Measurements from ENCODE around the gene ZBTB20. TPM values are rescaled to one million over a fixed set of nuclear protein-coding genes. Genes with fewer than 3 reads are reported as not detected.

The ZBTB20 gene
- total RNA-seq, 1 donor from 2014 or later: 3.9 TPM

GRCh38 chr3:114466251-114466650 is 680.8 kb downstream of the ZBTB20 start:
- no peaks in the 10 kb centered on the region for H3K36me3 ChIP-seq (ENCODE audit: control insufficient read depth, insufficient read depth, low read length)
- H3K4me3 ChIP-seq (ENCODE audit: low read depth, low read length): no peak overlapping the region
- TF ChIP-seq CTCF (IDR thresholded peaks at IDR 0.05; ENCODE audit: insufficient read depth, low read length, severe bottlenecking): no peak
- no peaks in the 10 kb centered on the region for H3K27me3 ChIP-seq (ENCODE audit: control insufficient read depth, insufficient read depth, low read length)
- FAIRE-seq: no peak
- no peak for DNase-seq (ENCODE audit: low read depth)

GRCh38 chr3:114464548-114464947 is 682.5 kb downstream of the ZBTB20 start:
- no peak for FAIRE-seq
- no peak overlapping the region for H3K4me3 ChIP-seq (ENCODE audit: low read depth, low read length)
- no peaks in the 10 kb centered on the region for H3K36me3 ChIP-seq (ENCODE audit: control insufficient read depth, insufficient read depth, low read length)
- no peak for TF ChIP-seq CTCF (IDR thresholded peaks at IDR 0.05; ENCODE audit: insufficient read depth, low read length, severe bottlenecking)
- DNase-seq (ENCODE audit: low read depth): no peak
- no peaks in the 10 kb centered on the region for H3K27me3 ChIP-seq (ENCODE audit: control insufficient read depth, insufficient read depth, low read length)

GRCh38 chr3:114462750-114463149 is 684.3 kb downstream of the ZBTB20 start:
- TF ChIP-seq CTCF (IDR thresholded peaks at IDR 0.05; ENCODE audit: insufficient read depth, low read length, severe bottlenecking): no peak

GRCh38 chr3:114460459-114460858 is 686.6 kb downstream of the ZBTB20 start:
- FAIRE-seq: no peak
- H3K4me3 ChIP-seq (ENCODE audit: low read depth, low read length): no peak overlapping the region

More at GRCh38 chr3:114462750-114463149, 684.3 kb downstream of the ZBTB20 start:
- no peaks in the 10 kb centered on the region for H3K36me3 ChIP-seq (ENCODE audit: control insufficient read depth, insufficient read depth, low read length)
- no peak overlapping the region for H3K4me3 ChIP-seq (ENCODE audit: low read depth, low read length)
- H3K27me3 ChIP-seq (ENCODE audit: control insufficient read depth, insufficient read depth, low read length): no peaks in the 10 kb centered on the region
- FAIRE-seq: no peak
- no peak for DNase-seq (ENCODE audit: low read depth)

GRCh38 chr3:114456742-114457141 is 690.3 kb downstream of the ZBTB20 start:
- DNase-seq (ENCODE audit: low read depth): no peak
- peaks cover 7% of the 10 kb centered on the region for H3K27me3 ChIP-seq (ENCODE audit: control insufficient read depth, insufficient read depth, low read length)
- FAIRE-seq: no peak
- H3K4me3 ChIP-seq (ENCODE audit: low read depth, low read length): no peak overlapping the region
- H3K36me3 ChIP-seq (ENCODE audit: control insufficient read depth, insufficient read depth, low read length): no peaks in the 10 kb centered on the region
- TF ChIP-seq CTCF (IDR thresholded peaks at IDR 0.05; ENCODE audit: insufficient read depth, low read length, severe bottlenecking): no peak

More at GRCh38 chr3:114460459-114460858, 686.6 kb downstream of the ZBTB20 start:
- Histone ChIP-seq H3K36me3 (ENCODE audit: control insufficient read depth, insufficient read depth, low read length) (no peaks in the 10 kb centered on the region), H3K27me3 (ENCODE audit: control insufficient read depth, insufficient read depth, low read length) (peaks cover 2% of the 10 kb centered on the region)
- no peak for DNase-seq (ENCODE audit: low read depth)
- TF ChIP-seq CTCF (IDR thresholded peaks at IDR 0.05; ENCODE audit: insufficient read depth, low read length, severe bottlenecking): no peak

- FAIRE-seq (no peak), DNase-seq (ENCODE audit: low read depth) (no peak)
- TF ChIP-seq CTCF (IDR thresholded peaks at IDR 0.05; ENCODE audit: insufficient read depth, low read length, severe bottlenecking): no peak
- Histone ChIP-seq H3K4me3 (ENCODE audit: low read depth, low read length) (no peak overlapping the region), H3K27me3 (ENCODE audit: control insufficient read depth, insufficient read depth, low read length) (peaks cover 7% of the 10 kb centered on the region), H3K36me3 (ENCODE audit: control insufficient read depth, insufficient read depth, low read length) (no peaks in the 10 kb centered on the region)
Measured at GRCh38 chr3:114455432-114455831, 691.7 kb downstream of the ZBTB20 start.
